Brain pericyte (primary cell): ENCODE data around the gene PDZD4.

ENCODE experiments used
- DNase-seq: peaks from one replicate; pipeline ENCODE4 v3.0.0-alpha.2; 2012; ENCODE audit warnings: low read depth, low spot score

Gene PDZD4

GRCh38 chrX:153773741-153774575 is 56.4 kb downstream of the PDZD4 start:
- no peak for DNase-seq

GRCh38 chrX:153773218-153773611 is 57.1 kb downstream of the PDZD4 start:
- no peak for DNase-seq

GRCh38 chrX:153772316-153773217 is 57.8 kb downstream of the PDZD4 start:
- DNase-seq: no peak

GRCh38 chrX:153771415-153772315 is 58.7 kb downstream of the PDZD4 start:
- no peak for DNase-seq

GRCh38 chrX:153770601-153771414 is 59.5 kb downstream of the PDZD4 start:
- no peak for DNase-seq

GRCh38 chrX:153769865-153770600 is 60.3 kb downstream of the PDZD4 start:
- no peak for DNase-seq

- no peak for DNase-seq
These were observed 61.0 kb downstream of the PDZD4 start for GRCh38 chrX:153769158-153769864.

- no peak for DNase-seq
These were observed 61.8 kb downstream of the PDZD4 start for GRCh38 chrX:153768311-153769157.

GRCh38 chrX:153767674-153768055 is 62.7 kb downstream of the PDZD4 start:
- DNase-seq: no peak

- no peak for DNase-seq
These were observed 63.3 kb downstream of the PDZD4 start for GRCh38 chrX:153766871-153767673.

GRCh38 chrX:153766098-153766817 is 64.1 kb downstream of the PDZD4 start:
- DNase-seq: no peak

GRCh38 chrX:153765138-153766079 is 64.9 kb downstream of the PDZD4 start:
- no peak for DNase-seq

- no peak for DNase-seq
These were observed 65.6 kb downstream of the PDZD4 start for GRCh38 chrX:153764786-153765137.

GRCh38 chrX:153763989-153764755 is 66.2 kb downstream of the PDZD4 start, which contains the start of gene PLXNB3:
PLXNB3 (plus strand) TSS chrX:153764249; CDS start chrX:153765536, 1,287 bp downstream.
- peak; percentile 12 for DNase-seq
